ENCODE results near the gene CAMKK2.

GRCh38 chr12:121267822-121268221, 28.7 kb downstream of the CAMKK2 start:
- no peak for TF ChIP-seq CTCF (IDR thresholded peaks at IDR 0.05 in 8 of 11, conservative IDR thresholded peaks at IDR 0.05 in 3 of 11)
- no peak for TF ChIP-seq POLR2A (IDR thresholded peaks at IDR 0.05)
- no peak for TF ChIP-seq POLR2AphosphoS5 (IDR thresholded peaks at IDR 0.05)
